NCI-H748 (cell line): ENCODE results near the gene SHD.
"Not testable (repeated sequence)": the region's sequence is repeated elsewhere in the genome, so short reads cannot be mapped to it uniquely, and the experiment has no call there.

Experiments used
- DNase-seq: peaks from one replicate; lab custom pipeline; 2025; ENCODE audit not compliant: unreplicated experiment; lab: John Stamatoyannopoulos, UW

SHD gene

GRCh38 chr19:4278419-4279266, at the start of gene SHD:
Gene SHD (plus strand): TSS chr19:4279266. CDS start chr19:4280064, 798 bp downstream.
- DNase-seq, result peak; percentile 34

- not testable (repeated sequence) for DNase-seq
Observed at GRCh38 chr19:4230237-4230636, 48.8 kb upstream of the SHD start.

- DNase-seq, result not testable (repeated sequence)
Observed at GRCh38 chr19:4231521-4231920, 47.5 kb upstream of the SHD start.

- not testable (repeated sequence) for DNase-seq
Observed at GRCh38 chr19:4232139-4232538, 46.9 kb upstream of the SHD start.

- peak; percentile 16 for DNase-seq
Observed at GRCh38 chr19:4232614-4233281, 46.3 kb upstream of the SHD start.

- DNase-seq, result peak; percentile 12
Observed at GRCh38 chr19:4233282-4233853, 45.7 kb upstream of the SHD start.

- DNase-seq, result no peak
Observed at GRCh38 chr19:4234142-4234861, 44.8 kb upstream of the SHD start.

- no peak for DNase-seq
Observed at GRCh38 chr19:4234862-4235201, 44.2 kb upstream of the SHD start.

GRCh38 chr19:4237510-4237909, 41.6 kb upstream of the SHD start:
- not testable (repeated sequence) for DNase-seq

GRCh38 chr19:4238831-4239230, 40.2 kb upstream of the SHD start:
- no peak for DNase-seq

GRCh38 chr19:4241824-4242430, 37.1 kb upstream of the SHD start:
- no peak for DNase-seq

GRCh38 chr19:4245938-4246337, 33.1 kb upstream of the SHD start:
- DNase-seq, result not testable (repeated sequence)

GRCh38 chr19:4246767-4247593, 32.1 kb upstream of the SHD start, which contains the start of gene YJU2:
Gene YJU2 (plus strand): TSS chr19:4247080. CDS start chr19:4247147, 67 bp downstream.
- peak; percentile 98 for DNase-seq

- no peak for DNase-seq
Observed at GRCh38 chr19:4256563-4256962, 22.5 kb upstream of the SHD start.

GRCh38 chr19:4257025-4257424, 22.0 kb upstream of the SHD start:
- no peak for DNase-seq

- no peak for DNase-seq
Observed at GRCh38 chr19:4258181-4258580, 20.9 kb upstream of the SHD start.

- no peak for DNase-seq
Observed at GRCh38 chr19:4260613-4261191, 18.4 kb upstream of the SHD start.

GRCh38 chr19:4264812-4265211, 14.3 kb upstream of the SHD start:
- DNase-seq, result no peak

GRCh38 chr19:4266253-4267000, 12.6 kb upstream of the SHD start:
- DNase-seq, result no peak
